Parathyroid adenoma (tissue), 2 donors: Measurements from ENCODE around the gene CXCL1.

Experiments
- H2AFZ ChIP-seq: fragments of 300-600 bp; sonication (generic); one replicate; pipeline ENCODE4 v1.7.0; 2017; ENCODE audit warnings: antibody characterized with exemption, mild to moderate bottlenecking
- H3K27ac ChIP-seq: fragments of 300-600 bp; sonication (generic); one replicate; pipeline ENCODE4 v1.7.0; 2017
- H3K27me3 ChIP-seq: fragments of 300-600 bp; sonication (generic); one replicate; pipeline ENCODE4 v1.7.0; 2017; ENCODE audit warnings: low read length; ENCODE audit not compliant: control insufficient read depth, insufficient read depth
- H3K36me3 ChIP-seq: fragments of 300-600 bp; sonication (generic); one replicate; pipeline ENCODE4 v1.7.0; 2017; ENCODE audit warnings: low read length; ENCODE audit not compliant: control insufficient read depth, insufficient read depth
- H3K4me1 ChIP-seq: fragments of 300-600 bp; sonication (generic); one replicate; pipeline ENCODE4 v1.7.0; 2017; ENCODE audit warnings: control low read depth
- H3K4me2 ChIP-seq: fragments of 300-600 bp; sonication (generic); one replicate; pipeline ENCODE4 v1.7.0; 2017; ENCODE audit warnings: low read length
- H3K4me3 ChIP-seq: fragments of 300-600 bp; sonication (generic); one replicate; pipeline ENCODE4 v1.7.0; 2017; ENCODE audit warnings: low read depth, low read length
- H3K79me2 ChIP-seq: fragments of 300-600 bp; sonication (generic); one replicate; pipeline ENCODE4 v1.7.0; 2017; ENCODE audit warnings: control low read depth
- H3K9ac ChIP-seq: fragments of 300-600 bp; sonication (generic); one replicate; pipeline ENCODE4 v1.7.0; 2017; ENCODE audit warnings: mild to moderate bottlenecking
- H3K9me3 ChIP-seq: fragments of 300-600 bp; sonication (generic); one replicate; pipeline ENCODE4 v1.7.0; 2017; ENCODE audit warnings: low read length; ENCODE audit not compliant: control insufficient read depth
- TF ChIP-seq, protein P1 (sequence below): fragments of 300-600 bp; sonication (generic); IDR thresholded peaks from one replicate; pipeline ENCODE4 v1.7.0; 2017; ENCODE audit warnings: antibody characterized with exemption, mild to moderate bottlenecking
- donor health status: primary hyperparathyroidism.

CXCL1 gene

DNA sequence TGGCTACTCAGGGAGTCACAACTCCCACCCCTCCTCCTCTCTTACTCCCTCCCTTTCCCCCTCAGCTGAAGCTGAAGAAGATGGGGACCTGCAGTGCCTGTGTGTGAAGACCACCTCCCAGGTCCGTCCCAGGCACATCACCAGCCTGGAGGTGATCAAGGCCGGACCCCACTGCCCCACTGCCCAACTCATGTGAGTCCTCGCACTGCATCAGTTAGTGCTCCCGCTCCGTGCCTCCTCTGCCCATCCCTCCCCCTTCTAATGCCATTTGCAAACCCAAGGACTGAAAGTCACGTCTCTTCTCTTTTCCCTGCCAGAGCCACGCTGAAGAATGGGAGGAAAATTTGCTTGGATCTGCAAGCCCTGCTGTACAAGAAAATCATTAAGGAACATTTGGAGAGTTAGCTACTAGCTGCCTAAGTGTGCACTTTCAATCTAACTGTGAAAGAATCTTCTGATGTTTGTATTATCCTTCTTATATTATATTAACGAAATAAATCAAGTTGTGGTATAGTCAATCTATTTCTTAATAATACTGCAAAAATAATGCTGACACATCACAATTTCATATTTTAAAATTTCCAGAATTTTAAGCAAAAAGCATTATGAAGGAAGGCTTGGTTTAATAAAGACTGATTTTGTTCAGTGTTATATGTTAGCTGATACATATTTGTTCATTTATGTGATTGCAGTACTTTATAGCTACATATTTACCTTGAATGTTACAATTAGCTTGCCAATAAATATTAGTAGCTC, 15.3 kb upstream of the CXCL1 start:
- H3K4me1 ChIP-seq, result no peaks in the 10 kb centered on the region
- no peak overlapping the region for H2AFZ ChIP-seq
- H3K4me2 ChIP-seq, result no peak overlapping the region
- TF ChIP-seq, protein P1, sequence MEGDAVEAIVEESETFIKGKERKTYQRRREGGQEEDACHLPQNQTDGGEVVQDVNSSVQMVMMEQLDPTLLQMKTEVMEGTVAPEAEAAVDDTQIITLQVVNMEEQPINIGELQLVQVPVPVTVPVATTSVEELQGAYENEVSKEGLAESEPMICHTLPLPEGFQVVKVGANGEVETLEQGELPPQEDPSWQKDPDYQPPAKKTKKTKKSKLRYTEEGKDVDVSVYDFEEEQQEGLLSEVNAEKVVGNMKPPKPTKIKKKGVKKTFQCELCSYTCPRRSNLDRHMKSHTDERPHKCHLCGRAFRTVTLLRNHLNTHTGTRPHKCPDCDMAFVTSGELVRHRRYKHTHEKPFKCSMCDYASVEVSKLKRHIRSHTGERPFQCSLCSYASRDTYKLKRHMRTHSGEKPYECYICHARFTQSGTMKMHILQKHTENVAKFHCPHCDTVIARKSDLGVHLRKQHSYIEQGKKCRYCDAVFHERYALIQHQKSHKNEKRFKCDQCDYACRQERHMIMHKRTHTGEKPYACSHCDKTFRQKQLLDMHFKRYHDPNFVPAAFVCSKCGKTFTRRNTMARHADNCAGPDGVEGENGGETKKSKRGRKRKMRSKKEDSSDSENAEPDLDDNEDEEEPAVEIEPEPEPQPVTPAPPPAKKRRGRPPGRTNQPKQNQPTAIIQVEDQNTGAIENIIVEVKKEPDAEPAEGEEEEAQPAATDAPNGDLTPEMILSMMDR, result no peak
- H3K9me3 ChIP-seq, result no peaks in the 10 kb centered on the region
- no peak overlapping the region for H3K4me3 ChIP-seq
- H3K79me2 ChIP-seq, result no peaks in the 10 kb centered on the region
- H3K27ac ChIP-seq, result no peak overlapping the region
- H3K9ac ChIP-seq, result no peak overlapping the region
- H3K36me3 ChIP-seq, result no peaks in the 10 kb centered on the region
- no peaks in the 10 kb centered on the region for H3K27me3 ChIP-seq

DNA sequence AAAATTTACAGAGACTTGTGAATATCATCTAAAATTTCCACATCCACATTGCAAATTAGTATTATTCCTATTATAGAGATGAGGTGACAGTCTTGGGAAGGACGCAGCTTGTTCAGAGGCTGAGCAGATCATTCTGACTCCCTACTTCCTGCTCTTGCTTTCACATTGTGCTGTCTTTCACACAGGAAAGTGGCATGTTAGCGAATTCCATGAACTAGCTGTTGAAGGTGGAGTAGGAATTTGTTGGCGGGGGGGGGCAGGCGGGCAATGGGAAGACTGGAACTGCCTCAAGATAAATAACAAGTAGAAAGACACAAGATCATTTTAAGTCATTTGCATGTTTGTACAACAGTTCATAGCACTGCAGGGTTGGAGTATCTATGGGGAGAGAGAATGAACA, 13.8 kb upstream of the CXCL1 start:
- no peaks in the 10 kb centered on the region for H3K9me3 ChIP-seq
- no peaks in the 10 kb centered on the region for H3K4me1 ChIP-seq
- H3K36me3 ChIP-seq, result no peaks in the 10 kb centered on the region
- H3K4me3 ChIP-seq, result no peak overlapping the region
- no peak overlapping the region for H2AFZ ChIP-seq
- no peaks in the 10 kb centered on the region for H3K79me2 ChIP-seq
- H3K9ac ChIP-seq, result no peak overlapping the region
- H3K27ac ChIP-seq, result no peak overlapping the region
- H3K4me2 ChIP-seq, result no peak overlapping the region
- H3K27me3 ChIP-seq, result no peaks in the 10 kb centered on the region
- TF ChIP-seq, protein P1, result no peak

DNA sequence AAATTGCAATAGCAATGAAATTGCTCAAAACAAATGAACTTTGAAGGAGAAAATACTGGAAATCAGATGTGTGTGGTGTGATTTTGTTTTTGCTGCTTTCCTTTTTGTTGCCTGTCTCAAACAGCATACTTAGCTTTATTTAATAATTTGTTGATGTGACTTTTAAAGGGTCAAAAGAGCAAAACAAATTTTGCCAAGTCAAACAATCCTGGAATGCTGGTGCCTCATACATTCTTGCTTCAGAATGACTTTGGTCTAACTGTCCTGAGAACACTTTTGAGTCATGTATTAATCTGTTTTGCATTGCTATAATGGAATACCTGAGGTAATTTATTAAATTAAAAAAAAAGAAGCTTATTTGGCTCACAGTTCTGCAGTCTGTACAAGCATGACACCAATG, 12.7 kb upstream of the CXCL1 start:
- Histone ChIP-seq H2AFZ (no peak overlapping the region), H3K4me3 (no peak overlapping the region), H3K36me3 (no peaks in the 10 kb centered on the region), H3K27me3 (no peaks in the 10 kb centered on the region), H3K27ac (no peak overlapping the region), H3K4me1 (no peaks in the 10 kb centered on the region), H3K79me2 (no peaks in the 10 kb centered on the region), H3K9me3 (no peaks in the 10 kb centered on the region), H3K9ac (no peak overlapping the region), H3K4me2 (no peak overlapping the region)
- TF ChIP-seq, protein P1, result no peak

DNA sequence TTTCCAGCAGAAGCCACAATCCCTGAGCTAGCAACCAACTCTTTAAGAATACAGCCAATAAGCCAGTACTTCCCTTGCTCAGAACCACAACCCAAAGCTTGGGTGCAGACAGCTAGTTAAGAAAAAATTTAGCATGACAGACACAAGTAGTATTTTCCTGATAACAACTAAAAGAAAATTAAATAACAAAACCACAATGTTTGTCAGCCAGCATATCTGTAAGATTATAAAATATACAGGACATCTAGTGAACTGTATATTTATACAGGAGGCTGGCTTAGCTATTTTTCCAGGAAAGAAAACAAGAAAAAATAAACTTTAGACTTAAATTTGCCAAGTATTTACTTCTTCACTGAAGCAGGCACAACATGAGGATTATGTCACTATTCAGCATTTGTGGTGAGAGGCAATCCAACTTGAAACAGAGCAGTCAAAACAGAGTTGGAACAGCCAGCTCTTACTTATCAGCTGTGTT, 9.5 kb upstream of the CXCL1 start:
- no peak overlapping the region for H3K27ac ChIP-seq

More for the DNA sequence above, 9.5 kb upstream of the CXCL1 start:
- H3K9ac ChIP-seq, result no peak overlapping the region
- H3K36me3 ChIP-seq, result no peaks in the 10 kb centered on the region
- H3K27me3 ChIP-seq, result no peaks in the 10 kb centered on the region
- no peaks in the 10 kb centered on the region for H3K79me2 ChIP-seq
- H3K4me3 ChIP-seq, result no peak overlapping the region
- no peak overlapping the region for H2AFZ ChIP-seq
- H3K9me3 ChIP-seq, result no peaks in the 10 kb centered on the region
- TF ChIP-seq, protein P1, result no peak
- no peak overlapping the region for H3K4me2 ChIP-seq
- no peaks in the 10 kb centered on the region for H3K4me1 ChIP-seq
